ENCODE results near the gene SUMO2.
A peak's percentile ranks its signal among the peaks of the same experiment; 100 is the strongest.

- TF ChIP-seq CTCF (conservative IDR thresholded peaks at IDR 0.05; ENCODE audit: low read depth, low read length) (peak; percentile 62), POLR2A (IDR thresholded peaks at IDR 0.05; ENCODE audit: low read depth, low read length) (peak; percentile 54; the same call in 1 of the 2 replicates)
Observed at GRCh38 chr17:75131278-75132017, 51.3 kb downstream of the SUMO2 start, which contains the start of gene NT5C.

Data from IMR-90 (cell line).